HCT116 (cell line): ENCODE measurements around the gene FAM83D. TPM values are rescaled to one million over a fixed set of nuclear protein-coding genes. Genes with fewer than 3 reads are reported as not detected.

ENCODE experiments used
- ATAC-seq: fragments of 200-7000 bp; cut with Tn5 transposase; 2 replicates; pipeline ENCODE4 v1.9.1; 2020; ENCODE audit warnings: mild to moderate bottlenecking, moderate library complexity
- BruUV-seq: library from RNA; stranded (reverse); fragments of 400-500 nt; replicated peaks from 2 replicates; lab custom pipeline; 2021; lab: Mats Ljungman, UMichigan
- CTCF ChIA-PET: fragments of 300-600 bp; sonication (Branson Sonifier 250); formaldehyde crosslinking; loops from one replicate; lab custom pipeline; 2021; ENCODE audit warnings: antibody characterized with exemption; lab: Charles Lee
- POLR2A ChIA-PET: fragments of 300-600, 350-600 bp; sonication (Branson Sonifier 250); formaldehyde crosslinking; loops from one replicate; lab custom pipeline; 2021; ENCODE audit warnings: antibody characterized with exemption; lab: Charles Lee
- RAD21 ChIA-PET, 2 experiments: fragments of 300-600 bp; sonication (Branson Sonifier 250); formaldehyde crosslinking; loops; one replicate each; lab custom pipeline; 2023; ENCODE audit warnings: low total read pairs in 2 of 2; ENCODE audit not compliant: uncharacterized antibody in 2 of 2, unreplicated experiment in 2 of 2, low non-redundant PET in 1 of 2; lab: Charles Lee
- DNase-seq: peaks from one replicate; pipeline ENCODE4 v3.0.0-alpha.2; 2010; ENCODE audit warnings: low read depth, low spot score
- H2AFZ ChIP-seq: fragments of 200-600 bp; shearing (Covaris generic), sonication (generic); 2 replicates; pipeline ENCODE4 v1.6.1; 2017; ENCODE audit warnings: low read depth, mixed run types, mixed read lengths, antibody characterized with exemption, low read length; ENCODE audit not compliant: poor library complexity, severe bottlenecking
- H3K27ac ChIP-seq: 2 replicates; pipeline ENCODE4 v1.5.1; 2012; ENCODE audit warnings: low read depth, low read length
- H3K27me3 ChIP-seq: fragments of 200-600 bp; sonication (generic); 2 replicates; pipeline ENCODE4 v1.6.1; 2016; ENCODE audit warnings: mixed run types, low read length, mixed read lengths; ENCODE audit not compliant: insufficient read depth
- H3K36me3 ChIP-seq, 2 experiments: fragments of 200-500 bp in 1 of 2; fragments of 200-600 bp in 1 of 2; sonication (Bioruptor generic) in 1 of 2; sonication (generic) in 1 of 2; 2 replicates each; pipeline versions ENCODE4 v1.5.1 to v1.6.1; 2014 to 2016; ENCODE audit warnings: low read length in 2 of 2, inconsistent platforms in 1 of 2, mixed read lengths in 1 of 2, mixed run types in 1 of 2; ENCODE audit not compliant: insufficient read depth in 2 of 2, control insufficient read depth in 1 of 2
- H3K4me1 ChIP-seq, 2 experiments: fragments of 200-600 bp in 1 of 2; sonication (generic) in 1 of 2; 2 replicates each; pipeline versions ENCODE4 v1.5.1 to v1.6.1; 2012 to 2017; ENCODE audit warnings: low read length in 2 of 2, inconsistent platforms in 1 of 2, mild to moderate bottlenecking in 1 of 2, mixed read lengths in 1 of 2, mixed run types in 1 of 2, moderate library complexity in 1 of 2; ENCODE audit not compliant: insufficient read depth in 2 of 2, control insufficient read depth in 1 of 2
- H3K4me2 ChIP-seq: fragments of 200-600 bp; sonication (generic); 2 replicates; pipeline ENCODE4 v1.6.1; 2017; ENCODE audit warnings: mixed run types, low read length, mixed read lengths
- H3K4me3 ChIP-seq, 2 experiments: fragments of 200-600 bp in 1 of 2; sonication (generic) in 1 of 2; replicated peaks in 1 of 2; 2 replicates each; pipeline ENCODE4 v1.5.1; 2011 to 2016; ENCODE audit warnings: low read length in 2 of 2, control low read depth in 1 of 2, low read depth in 1 of 2, mild to moderate bottlenecking in 1 of 2, mixed read lengths in 1 of 2, mixed run types in 1 of 2
- H3K79me2 ChIP-seq: fragments of 200-600 bp; sonication (generic); 2 replicates; pipeline ENCODE4 v1.6.1; 2017; ENCODE audit warnings: mild to moderate bottlenecking, mixed run types, low read length, moderate library complexity, mixed read lengths; ENCODE audit not compliant: insufficient read depth
- H3K9ac ChIP-seq: fragments of 200-600 bp; sonication (generic); 2 replicates; pipeline ENCODE4 v1.6.1; 2016; ENCODE audit warnings: low read length, mixed read lengths
- H3K9me2 ChIP-seq: fragments of 200-600 bp; sonication (generic), shearing (Covaris generic); 2 replicates; pipeline ENCODE4 v1.6.1; 2017; ENCODE audit warnings: mixed run types, mild to moderate bottlenecking, moderate library complexity; ENCODE audit not compliant: insufficient read depth
- H3K9me3 ChIP-seq, 2 experiments: fragments of 200-500 bp in 1 of 2; fragments of 200-600 bp in 1 of 2; sonication (Bioruptor generic) in 1 of 2; sonication (generic) in 1 of 2; 2 replicates each; pipeline ENCODE4 v1.6.1; 2014 to 2017; ENCODE audit warnings: low read length in 2 of 2, mixed read lengths in 2 of 2, inconsistent platforms in 1 of 2, low read depth in 1 of 2, mild to moderate bottlenecking in 1 of 2, mixed run types in 1 of 2, moderate library complexity in 1 of 2; ENCODE audit not compliant: control insufficient read depth in 1 of 2, insufficient read depth in 1 of 2
- H4K20me1 ChIP-seq: fragments of 200-600 bp; sonication (generic), shearing (Covaris generic); 2 replicates; pipeline ENCODE4 v1.6.1; 2017; ENCODE audit warnings: mixed run types, mild to moderate bottlenecking, moderate library complexity; ENCODE audit not compliant: insufficient read depth
- CEBPB ChIP-seq: IDR thresholded peaks from 2 replicates; pipeline ENCODE4 v1.6.1; 2012; ENCODE audit warnings: low read depth
- ELF1 ChIP-seq: IDR thresholded peaks from 2 replicates; pipeline ENCODE4 v1.6.1; 2012; ENCODE audit warnings: low read depth, borderline replicate concordance
- JUND ChIP-seq: IDR thresholded peaks from 2 replicates; pipeline ENCODE4 v1.6.1; 2012
- POLR2AphosphoS5 ChIP-seq: IDR thresholded peaks from 2 replicates; pipeline ENCODE4 v1.6.1; 2011; ENCODE audit warnings: mild to moderate bottlenecking, low read depth, low read length, moderate library complexity
- RAD21 ChIP-seq: IDR thresholded peaks from 2 replicates; pipeline ENCODE4 v1.6.1; 2012; ENCODE audit warnings: low read depth, mild to moderate bottlenecking
- SRF ChIP-seq: IDR thresholded peaks from 2 replicates; pipeline ENCODE4 v1.6.1; 2012; ENCODE audit warnings: low read depth
- TCF7L2 ChIP-seq: IDR thresholded peaks from 2 replicates; pipeline ENCODE4 v1.7.0; 2011; ENCODE audit warnings: borderline replicate concordance, inconsistent platforms; ENCODE audit not compliant: insufficient read depth, insufficient read length; ENCODE audit errors: extremely low read depth
- intact Hi-C: fragments of 100-400 bp; cut with micrococcal nuclease; formaldehyde crosslinking; loops from 2 replicates; pipeline ENCODE4 v1.10.0; 2022
- total RNA-seq: library from RNA; stranded (reverse); gene quantifications from one replicate; pipeline ENCODE4 v1.2.1, GENCODE V29; 2021; ENCODE audit not compliant: unreplicated experiment
- TF ChIP-seq, protein P1 (sequence below): IDR thresholded peaks from 2 replicates; pipeline ENCODE4 v1.6.1; 2012
- TF ChIP-seq, protein P2 (sequence below): IDR thresholded peaks from 2 replicates; pipeline ENCODE4 v1.6.1; 2011; ENCODE audit warnings: mild to moderate bottlenecking, low read length, moderate library complexity; ENCODE audit not compliant: insufficient replicate concordance; ENCODE audit errors: extremely low read depth
- TF ChIP-seq, protein P3 (sequence below), 3 experiments: fragments of 200-600 bp in 1 of 3; sonication (generic) in 1 of 3; IDR thresholded peaks in 2 of 3; conservative IDR thresholded peaks in 1 of 3; 2 replicates each; pipeline ENCODE4 v1.5.1; 2012 to 2017; ENCODE audit warnings: low read depth in 2 of 3, low read length in 2 of 3, antibody characterized with exemption in 1 of 3, borderline replicate concordance in 1 of 3, control low read depth in 1 of 3, mild to moderate bottlenecking in 1 of 3, mixed read lengths in 1 of 3, mixed run types in 1 of 3, moderate library complexity in 1 of 3; ENCODE audit not compliant: insufficient read depth in 1 of 3
- TF ChIP-seq, protein P4 (sequence below): IDR thresholded peaks from 2 replicates; pipeline ENCODE4 v1.6.1; 2012; ENCODE audit warnings: low read depth

The FAM83D gene
- total RNA-seq, 1 experiment from 2014 or later: 51.1 TPM

DNA sequence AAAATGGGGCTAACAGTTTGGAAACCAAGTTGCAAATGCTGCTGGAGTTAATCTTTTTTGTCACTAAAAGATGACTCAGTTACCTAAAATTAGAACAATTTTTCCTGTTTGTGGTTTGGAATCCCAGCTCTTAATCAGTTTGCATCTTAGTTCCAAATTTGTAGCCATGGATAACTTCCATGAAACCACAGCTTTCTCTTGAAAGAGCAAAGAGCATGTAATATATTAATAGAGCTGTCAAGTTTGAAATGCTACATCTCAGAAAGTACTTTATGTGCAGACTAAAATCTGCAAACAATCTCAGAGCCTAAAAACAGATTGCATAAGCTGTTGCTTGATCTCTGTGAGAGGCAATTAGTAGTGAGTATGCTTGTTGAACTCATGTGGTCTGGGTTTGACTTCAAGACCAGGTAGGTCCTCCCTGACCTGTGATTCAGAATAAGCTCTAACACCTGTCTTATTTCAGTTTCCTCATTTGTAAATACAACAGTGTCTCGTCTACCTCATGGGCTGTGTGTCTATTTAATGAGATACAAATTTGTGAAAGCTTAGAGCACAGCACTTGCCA lies 59.5 kb downstream of the FAM83D start:
- BruUV-seq: no TSS peak
- DNase-seq (no peak), ATAC-seq (peak; percentile 50; the same call in 1 of the 2 replicates)
- peaks cover 13% of the 10 kb centered on the region; the same call in 1 of the 2 replicates for H3K79me2 ChIP-seq
- intact Hi-C loops: no loop called here
- RAD21 ChIA-PET: no interaction called here
- no peak for TF ChIP-seq TCF7L2
- TF ChIP-seq CEBPB: no peak
- TF ChIP-seq, protein P1, sequence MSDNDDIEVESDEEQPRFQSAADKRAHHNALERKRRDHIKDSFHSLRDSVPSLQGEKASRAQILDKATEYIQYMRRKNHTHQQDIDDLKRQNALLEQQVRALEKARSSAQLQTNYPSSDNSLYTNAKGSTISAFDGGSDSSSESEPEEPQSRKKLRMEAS: no peak
- TF ChIP-seq, protein P2, sequence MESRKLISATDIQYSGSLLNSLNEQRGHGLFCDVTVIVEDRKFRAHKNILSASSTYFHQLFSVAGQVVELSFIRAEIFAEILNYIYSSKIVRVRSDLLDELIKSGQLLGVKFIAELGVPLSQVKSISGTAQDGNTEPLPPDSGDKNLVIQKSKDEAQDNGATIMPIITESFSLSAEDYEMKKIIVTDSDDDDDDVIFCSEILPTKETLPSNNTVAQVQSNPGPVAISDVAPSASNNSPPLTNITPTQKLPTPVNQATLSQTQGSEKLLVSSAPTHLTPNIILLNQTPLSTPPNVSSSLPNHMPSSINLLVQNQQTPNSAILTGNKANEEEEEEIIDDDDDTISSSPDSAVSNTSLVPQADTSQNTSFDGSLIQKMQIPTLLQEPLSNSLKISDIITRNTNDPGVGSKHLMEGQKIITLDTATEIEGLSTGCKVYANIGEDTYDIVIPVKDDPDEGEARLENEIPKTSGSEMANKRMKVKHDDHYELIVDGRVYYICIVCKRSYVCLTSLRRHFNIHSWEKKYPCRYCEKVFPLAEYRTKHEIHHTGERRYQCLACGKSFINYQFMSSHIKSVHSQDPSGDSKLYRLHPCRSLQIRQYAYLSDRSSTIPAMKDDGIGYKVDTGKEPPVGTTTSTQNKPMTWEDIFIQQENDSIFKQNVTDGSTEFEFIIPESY: no peak
- TF ChIP-seq JUND: no peak
- no peak for TF ChIP-seq SRF
- TF ChIP-seq, protein P3, sequence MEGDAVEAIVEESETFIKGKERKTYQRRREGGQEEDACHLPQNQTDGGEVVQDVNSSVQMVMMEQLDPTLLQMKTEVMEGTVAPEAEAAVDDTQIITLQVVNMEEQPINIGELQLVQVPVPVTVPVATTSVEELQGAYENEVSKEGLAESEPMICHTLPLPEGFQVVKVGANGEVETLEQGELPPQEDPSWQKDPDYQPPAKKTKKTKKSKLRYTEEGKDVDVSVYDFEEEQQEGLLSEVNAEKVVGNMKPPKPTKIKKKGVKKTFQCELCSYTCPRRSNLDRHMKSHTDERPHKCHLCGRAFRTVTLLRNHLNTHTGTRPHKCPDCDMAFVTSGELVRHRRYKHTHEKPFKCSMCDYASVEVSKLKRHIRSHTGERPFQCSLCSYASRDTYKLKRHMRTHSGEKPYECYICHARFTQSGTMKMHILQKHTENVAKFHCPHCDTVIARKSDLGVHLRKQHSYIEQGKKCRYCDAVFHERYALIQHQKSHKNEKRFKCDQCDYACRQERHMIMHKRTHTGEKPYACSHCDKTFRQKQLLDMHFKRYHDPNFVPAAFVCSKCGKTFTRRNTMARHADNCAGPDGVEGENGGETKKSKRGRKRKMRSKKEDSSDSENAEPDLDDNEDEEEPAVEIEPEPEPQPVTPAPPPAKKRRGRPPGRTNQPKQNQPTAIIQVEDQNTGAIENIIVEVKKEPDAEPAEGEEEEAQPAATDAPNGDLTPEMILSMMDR (IDR thresholded peaks at IDR 0.05 in 2 of 3, conservative IDR thresholded peaks at IDR 0.05 in 1 of 3; ENCODE audit: borderline replicate concordance in 1 of 3, insufficient read depth in 1 of 3, low read depth in 2 of 3, low read length in 2 of 3): no peak
- TF ChIP-seq RAD21: no peak
- TF ChIP-seq POLR2AphosphoS5: no peak
- TF ChIP-seq, protein P4, sequence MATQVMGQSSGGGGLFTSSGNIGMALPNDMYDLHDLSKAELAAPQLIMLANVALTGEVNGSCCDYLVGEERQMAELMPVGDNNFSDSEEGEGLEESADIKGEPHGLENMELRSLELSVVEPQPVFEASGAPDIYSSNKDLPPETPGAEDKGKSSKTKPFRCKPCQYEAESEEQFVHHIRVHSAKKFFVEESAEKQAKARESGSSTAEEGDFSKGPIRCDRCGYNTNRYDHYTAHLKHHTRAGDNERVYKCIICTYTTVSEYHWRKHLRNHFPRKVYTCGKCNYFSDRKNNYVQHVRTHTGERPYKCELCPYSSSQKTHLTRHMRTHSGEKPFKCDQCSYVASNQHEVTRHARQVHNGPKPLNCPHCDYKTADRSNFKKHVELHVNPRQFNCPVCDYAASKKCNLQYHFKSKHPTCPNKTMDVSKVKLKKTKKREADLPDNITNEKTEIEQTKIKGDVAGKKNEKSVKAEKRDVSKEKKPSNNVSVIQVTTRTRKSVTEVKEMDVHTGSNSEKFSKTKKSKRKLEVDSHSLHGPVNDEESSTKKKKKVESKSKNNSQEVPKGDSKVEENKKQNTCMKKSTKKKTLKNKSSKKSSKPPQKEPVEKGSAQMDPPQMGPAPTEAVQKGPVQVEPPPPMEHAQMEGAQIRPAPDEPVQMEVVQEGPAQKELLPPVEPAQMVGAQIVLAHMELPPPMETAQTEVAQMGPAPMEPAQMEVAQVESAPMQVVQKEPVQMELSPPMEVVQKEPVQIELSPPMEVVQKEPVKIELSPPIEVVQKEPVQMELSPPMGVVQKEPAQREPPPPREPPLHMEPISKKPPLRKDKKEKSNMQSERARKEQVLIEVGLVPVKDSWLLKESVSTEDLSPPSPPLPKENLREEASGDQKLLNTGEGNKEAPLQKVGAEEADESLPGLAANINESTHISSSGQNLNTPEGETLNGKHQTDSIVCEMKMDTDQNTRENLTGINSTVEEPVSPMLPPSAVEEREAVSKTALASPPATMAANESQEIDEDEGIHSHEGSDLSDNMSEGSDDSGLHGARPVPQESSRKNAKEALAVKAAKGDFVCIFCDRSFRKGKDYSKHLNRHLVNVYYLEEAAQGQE: no peak
- no peak for TF ChIP-seq ELF1
- peak overlapping the region; percentile 58 for H3K4me2 ChIP-seq
- H3K9ac ChIP-seq: no peak overlapping the region
- no peaks in the 10 kb centered on the region for H3K9me2 ChIP-seq
- H4K20me1 ChIP-seq: 0 out of 2 replicates have a peak, but pooled peaks cover 4% of the 10 kb centered on the region
- POLR2A ChIA-PET: no interaction called here
- H3K9me3 ChIP-seq: no peaks in the 10 kb centered on the region
- H3K36me3 ChIP-seq: peaks cover 2 to 6% of the 10 kb centered on the region in 2 experiments; a peak in 1 of 4 replicates
- CTCF ChIA-PET: no interaction called here
- no peaks in the 10 kb centered on the region for H3K27me3 ChIP-seq
- H2AFZ ChIP-seq: no peak overlapping the region
- no peak overlapping the region; the same call in 1 of the 2 replicates for H3K27ac ChIP-seq
- 0 out of 4 replicates have a peak overlapping the region, but pooled peaks of 1 of the 2 experiments have one; percentile 3 for H3K4me3 ChIP-seq
- peaks cover 10 to 15% of the 10 kb centered on the region in 2 experiments for H3K4me1 ChIP-seq
